ENCODE results near the gene CLCN6.

CLCN6 gene

GRCh38 chr1:11770011-11770410 lies 36.0 kb upstream of the CLCN6 start:
- ChIA-PET POLR2A (no interaction called here), CTCF (no interaction called here)
- no peak for DNase-seq (ENCODE audit: low read depth, low spot score)
- TF ChIP-seq CTCF (IDR thresholded peaks at IDR 0.05; ENCODE audit: insufficient read depth, low read length, missing control alignments), result no peak
- H3K4me3 ChIP-seq (ENCODE audit: low read depth, low read length), result no peak overlapping the region

- no peak for TF ChIP-seq CTCF (IDR thresholded peaks at IDR 0.05; ENCODE audit: insufficient read depth, low read length, missing control alignments)
- ChIA-PET CTCF (interaction anchor here (0.7 to 2.7 kb wide), 3 partner anchors 8 to 15 kb away, joined by 3 to 13 read pairs (median 3); no protein-coding TSS in a partner anchor), POLR2A (no interaction called here)
- H3K4me3 ChIP-seq (ENCODE audit: low read depth, low read length), result no peak overlapping the region
- no peak for DNase-seq (ENCODE audit: low read depth, low spot score)
Observed at GRCh38 chr1:11771481-11772043, 34.4 kb upstream of the CLCN6 start.

GRCh38 chr1:11772458-11772857 lies 33.5 kb upstream of the CLCN6 start:
- no peak overlapping the region for H3K4me3 ChIP-seq (ENCODE audit: low read depth, low read length)
- ChIA-PET CTCF (interaction anchor here (0.7 to 2.7 kb wide), 2 partner anchors 10 to 14 kb away, joined by 3 to 13 read pairs; no protein-coding TSS in a partner anchor), POLR2A (no interaction called here)
- no peak for TF ChIP-seq CTCF (IDR thresholded peaks at IDR 0.05; ENCODE audit: insufficient read depth, low read length, missing control alignments)
- DNase-seq (ENCODE audit: low read depth, low spot score), result no peak

- H3K4me3 ChIP-seq (ENCODE audit: low read depth, low read length), result no peak overlapping the region
- POLR2A ChIA-PET, result no interaction called here
- TF ChIP-seq CTCF (IDR thresholded peaks at IDR 0.05; ENCODE audit: insufficient read depth, low read length, missing control alignments), result no peak
- CTCF ChIA-PET, result interaction anchor here (2.0 kb wide), 1 partner anchor 19 kb away, joined by 4 read pairs; no protein-coding TSS in a partner anchor
- no peak for DNase-seq (ENCODE audit: low read depth, low spot score)
Observed at GRCh38 chr1:11774753-11775152, 31.2 kb upstream of the CLCN6 start.

GRCh38 chr1:11777658-11778322 lies 28.2 kb upstream of the CLCN6 start:
- DNase-seq (ENCODE audit: low read depth, low spot score), result no peak
- no peak overlapping the region for H3K4me3 ChIP-seq (ENCODE audit: low read depth, low read length)
- ChIA-PET POLR2A (no interaction called here), CTCF (no interaction called here)
- no peak for TF ChIP-seq CTCF (IDR thresholded peaks at IDR 0.05; ENCODE audit: insufficient read depth, low read length, missing control alignments)

- no peak overlapping the region for H3K4me3 ChIP-seq (ENCODE audit: low read depth, low read length)
- ChIA-PET CTCF (no interaction called here), POLR2A (no interaction called here)
- no peak for TF ChIP-seq CTCF (IDR thresholded peaks at IDR 0.05; ENCODE audit: insufficient read depth, low read length, missing control alignments)
- no peak for DNase-seq (ENCODE audit: low read depth, low spot score)
Observed at GRCh38 chr1:11778336-11778735, 27.7 kb upstream of the CLCN6 start.

Measured in AG04449 (cell line).